ENCODE measurements around the gene PDE7B. TPM values are rescaled to one million over a fixed set of nuclear protein-coding genes. Genes with fewer than 3 reads are reported as not detected.

The PDE7B gene
- polyA plus RNA-seq, 1 donor (not counting 4 experiments of a cell fraction or from before 2014, with no cell fraction given), result 0.01 TPM

DNA sequence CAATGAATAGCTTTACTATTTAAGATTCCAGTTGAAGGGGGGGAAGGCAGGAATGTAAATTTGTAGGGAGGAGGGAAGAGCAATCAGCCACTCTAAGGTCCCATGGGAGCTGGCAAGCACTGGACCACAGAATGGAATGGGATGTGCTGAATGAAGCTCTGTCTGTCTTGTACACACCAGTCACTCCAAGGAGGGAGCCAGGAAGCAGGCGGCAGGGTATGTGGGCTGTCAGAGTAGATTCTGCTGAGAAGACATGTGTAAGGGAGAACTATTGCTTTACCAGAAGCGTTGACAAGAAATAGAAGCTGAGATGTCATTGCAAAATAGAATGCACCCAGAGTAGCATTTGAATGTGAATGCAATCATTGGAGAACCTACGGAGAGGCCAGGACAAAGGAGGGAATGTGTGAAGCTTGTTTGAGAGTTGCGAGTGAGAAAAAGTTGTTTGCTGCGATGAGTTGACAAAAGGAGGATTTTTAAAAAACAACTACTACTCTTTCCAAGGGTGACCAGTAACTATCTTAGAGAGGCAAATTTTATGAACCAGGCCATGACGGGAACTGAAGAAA lies 25.2 kb upstream of the PDE7B start:
- H3K4me1 ChIP-seq (ENCODE audit: control insufficient read depth, extremely low read depth, insufficient read depth, low read length), result no peaks in the 10 kb centered on the region
- no peak overlapping the region for H3K27ac ChIP-seq (ENCODE audit: control insufficient read depth, insufficient read depth, low read length)
- TF ChIP-seq, protein P1, sequence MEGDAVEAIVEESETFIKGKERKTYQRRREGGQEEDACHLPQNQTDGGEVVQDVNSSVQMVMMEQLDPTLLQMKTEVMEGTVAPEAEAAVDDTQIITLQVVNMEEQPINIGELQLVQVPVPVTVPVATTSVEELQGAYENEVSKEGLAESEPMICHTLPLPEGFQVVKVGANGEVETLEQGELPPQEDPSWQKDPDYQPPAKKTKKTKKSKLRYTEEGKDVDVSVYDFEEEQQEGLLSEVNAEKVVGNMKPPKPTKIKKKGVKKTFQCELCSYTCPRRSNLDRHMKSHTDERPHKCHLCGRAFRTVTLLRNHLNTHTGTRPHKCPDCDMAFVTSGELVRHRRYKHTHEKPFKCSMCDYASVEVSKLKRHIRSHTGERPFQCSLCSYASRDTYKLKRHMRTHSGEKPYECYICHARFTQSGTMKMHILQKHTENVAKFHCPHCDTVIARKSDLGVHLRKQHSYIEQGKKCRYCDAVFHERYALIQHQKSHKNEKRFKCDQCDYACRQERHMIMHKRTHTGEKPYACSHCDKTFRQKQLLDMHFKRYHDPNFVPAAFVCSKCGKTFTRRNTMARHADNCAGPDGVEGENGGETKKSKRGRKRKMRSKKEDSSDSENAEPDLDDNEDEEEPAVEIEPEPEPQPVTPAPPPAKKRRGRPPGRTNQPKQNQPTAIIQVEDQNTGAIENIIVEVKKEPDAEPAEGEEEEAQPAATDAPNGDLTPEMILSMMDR (optimal IDR thresholded peaks at IDR 0.05 in 1 of 3, IDR thresholded peaks at IDR 0.05 in 1 of 3, conservative IDR thresholded peaks at IDR 0.05 in 1 of 3; ENCODE audit: extremely low read depth in 1 of 3, insufficient read depth in 2 of 3, low read length in 3 of 3), result no peak
- no peak for TF ChIP-seq EZH2 (IDR thresholded peaks at IDR 0.05; ENCODE audit: low read length)
- no peaks in the 10 kb centered on the region for H3K36me3 ChIP-seq (ENCODE audit: control insufficient read depth in 2 of 2, extremely low read depth in 1 of 2, insufficient read depth in 2 of 2, low read length in 2 of 2)
- dilution Hi-C loops (cut with MboI; ENCODE audit: extremely low pct_ligation_motif_present, low sequenced_read_pairs), result no loop called here
- H3K27me3 ChIP-seq (ENCODE audit: control insufficient read depth, extremely low read depth, insufficient read depth, low read length), result no peaks in the 10 kb centered on the region
- no peak overlapping the region for H3K9ac ChIP-seq (ENCODE audit: control insufficient read depth, extremely low read depth, insufficient read depth, low read length)
- DNase-seq (ENCODE audit: low read depth, low spot score) (no peak), FAIRE-seq (no peak)
- H3K9me1 ChIP-seq (ENCODE audit: control insufficient read depth, extremely low read depth, insufficient read depth, low read length), result no peaks in the 10 kb centered on the region
- no peak overlapping the region for H3K4me2 ChIP-seq (ENCODE audit: control insufficient read depth, extremely low read depth, insufficient read depth, low read depth, low read length)
- no peaks in the 10 kb centered on the region for H4K20me1 ChIP-seq (ENCODE audit: control insufficient read depth, extremely low read depth, insufficient read depth, low read length)
- no peak overlapping the region for H3K4me3 ChIP-seq (ENCODE audit: control insufficient read depth in 2 of 3, extremely low read depth in 1 of 3, insufficient read depth in 2 of 3, low read depth in 1 of 3, low read length in 3 of 3)
- no peaks in the 10 kb centered on the region for H3K9me3 ChIP-seq (ENCODE audit: control insufficient read depth, low read depth, low read length)
- H3K79me2 ChIP-seq (ENCODE audit: control insufficient read depth, insufficient read depth, low read length), result no peaks in the 10 kb centered on the region
- H2AFZ ChIP-seq (ENCODE audit: control insufficient read depth, low read length), result no peak overlapping the region

DNA sequence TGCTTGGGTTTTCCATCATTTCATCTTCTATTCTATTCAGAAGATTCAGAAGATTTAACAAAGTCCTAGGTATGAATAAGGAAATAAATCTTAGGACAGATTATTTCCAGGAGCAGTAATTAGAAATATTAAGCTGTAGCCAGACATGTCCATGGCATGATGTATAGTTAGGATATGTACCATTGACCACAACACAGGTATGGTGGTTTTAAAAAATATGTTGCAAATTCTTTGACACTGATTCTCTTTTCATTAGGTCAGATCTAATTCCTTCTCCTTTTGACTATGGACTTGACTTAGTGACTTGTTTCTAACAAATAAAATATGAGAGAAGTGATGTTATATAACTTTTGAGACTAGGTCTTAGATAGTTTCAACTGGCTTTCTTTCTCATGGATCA lies 23.5 kb upstream of the PDE7B start:
- Histone ChIP-seq H3K9ac (ENCODE audit: control insufficient read depth, extremely low read depth, insufficient read depth, low read length) (no peak overlapping the region), H3K27ac (ENCODE audit: control insufficient read depth, insufficient read depth, low read length) (no peak overlapping the region), H3K9me3 (ENCODE audit: control insufficient read depth, low read depth, low read length) (no peaks in the 10 kb centered on the region), H3K4me3 (ENCODE audit: control insufficient read depth in 2 of 3, extremely low read depth in 1 of 3, insufficient read depth in 2 of 3, low read depth in 1 of 3, low read length in 3 of 3) (no peak overlapping the region), H4K20me1 (ENCODE audit: control insufficient read depth, extremely low read depth, insufficient read depth, low read length) (no peaks in the 10 kb centered on the region), H3K4me2 (ENCODE audit: control insufficient read depth, extremely low read depth, insufficient read depth, low read depth, low read length) (no peak overlapping the region), H3K27me3 (ENCODE audit: control insufficient read depth, extremely low read depth, insufficient read depth, low read length) (no peaks in the 10 kb centered on the region), H3K4me1 (ENCODE audit: control insufficient read depth, extremely low read depth, insufficient read depth, low read length) (no peaks in the 10 kb centered on the region), H3K36me3 (ENCODE audit: control insufficient read depth in 2 of 2, extremely low read depth in 1 of 2, insufficient read depth in 2 of 2, low read length in 2 of 2) (no peaks in the 10 kb centered on the region), H2AFZ (ENCODE audit: control insufficient read depth, low read length) (no peak overlapping the region), H3K9me1 (ENCODE audit: control insufficient read depth, extremely low read depth, insufficient read depth, low read length) (no peaks in the 10 kb centered on the region), H3K79me2 (ENCODE audit: control insufficient read depth, insufficient read depth, low read length) (no peaks in the 10 kb centered on the region)
- FAIRE-seq (no peak), DNase-seq (ENCODE audit: low read depth, low spot score) (no peak)
- dilution Hi-C loops (cut with MboI; ENCODE audit: extremely low pct_ligation_motif_present, low sequenced_read_pairs), result no loop called here
- TF ChIP-seq EZH2 (IDR thresholded peaks at IDR 0.05; ENCODE audit: low read length), result no peak
- TF ChIP-seq, protein P1 (optimal IDR thresholded peaks at IDR 0.05 in 1 of 3, IDR thresholded peaks at IDR 0.05 in 1 of 3, conservative IDR thresholded peaks at IDR 0.05 in 1 of 3; ENCODE audit: extremely low read depth in 1 of 3, insufficient read depth in 2 of 3, low read length in 3 of 3), result no peak
